Erythroblast (primary cell): ENCODE results near the gene OSBPL9.

Experiments
- GATA1 ChIP-seq: IDR thresholded peaks from 2 replicates; pipeline ENCODE4 v1.6.1; 2011; ENCODE audit warnings: low read depth, mild to moderate bottlenecking, control low read depth, low read length, moderate library complexity
- POLR2A ChIP-seq: IDR thresholded peaks from 2 replicates; pipeline ENCODE4 v1.6.1; 2011; ENCODE audit warnings: mild to moderate bottlenecking, low read length

DNA sequence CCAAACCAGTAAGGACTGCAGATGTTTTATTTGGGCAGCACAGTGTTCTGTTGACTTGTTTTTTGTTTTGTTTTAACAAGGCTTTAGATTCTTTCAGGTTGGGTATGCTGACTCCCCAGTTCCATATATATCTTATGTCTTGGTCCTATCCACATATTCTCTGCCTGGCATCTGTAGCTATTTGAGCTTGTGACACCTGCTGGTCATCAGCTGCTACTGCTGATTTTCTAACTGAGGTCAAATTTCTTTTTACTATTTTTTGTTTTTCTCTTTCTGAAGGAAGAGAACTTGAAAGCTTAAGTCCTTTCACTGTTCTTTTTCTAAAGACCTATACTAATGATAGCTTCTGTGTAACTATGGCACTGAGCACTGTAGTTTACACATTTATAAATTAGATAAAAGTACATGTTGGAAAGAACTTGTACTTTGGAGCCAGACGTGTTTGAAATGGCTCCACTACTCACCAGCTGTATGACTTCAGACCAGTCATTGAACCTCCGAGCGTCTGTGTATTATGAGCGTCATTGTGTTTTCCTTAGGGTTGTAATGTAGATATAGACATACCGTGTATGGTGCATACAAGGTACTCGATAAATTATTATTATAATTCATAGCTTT is 152.2 kb downstream of the OSBPL9 start:
- TF ChIP-seq POLR2A (no peak), GATA1 (no peak)
